BLaER1 (cell line): Measurements from ENCODE around the gene LGALS3BP.

Experiments used
- H3K27ac ChIP-seq: shearing (Covaris generic); formaldehyde crosslinking; 2 replicates; pipeline ENCODE4 v1.8.1; 2022
- H3K27me3 ChIP-seq: shearing (Covaris generic); formaldehyde crosslinking; 2 replicates; pipeline ENCODE4 v1.8.1; 2022
- H3K36me3 ChIP-seq: shearing (Covaris generic); formaldehyde crosslinking; 2 replicates; pipeline ENCODE4 v1.8.1; 2022
- H3K4me1 ChIP-seq: shearing (Covaris generic); formaldehyde crosslinking; 2 replicates; pipeline ENCODE4 v1.8.1; 2022
- H3K4me2 ChIP-seq: shearing (Covaris generic); formaldehyde crosslinking; 2 replicates; pipeline ENCODE4 v1.8.1; 2022
- H3K4me3 ChIP-seq: shearing (Covaris generic); formaldehyde crosslinking; 2 replicates; pipeline ENCODE4 v1.8.1; 2022
- H3K9ac ChIP-seq: shearing (Covaris generic); formaldehyde crosslinking; 2 replicates; pipeline ENCODE4 v1.8.1; 2022
- H3K9me3 ChIP-seq: shearing (Covaris generic); formaldehyde crosslinking; 2 replicates; pipeline ENCODE4 v1.8.1; 2022
- H4K20me1 ChIP-seq: shearing (Covaris generic); formaldehyde crosslinking; 2 replicates; pipeline ENCODE4 v1.8.1; 2022
- Cebpa-rat ChIP-seq: shearing (Covaris generic); IDR thresholded peaks from 2 replicates; pipeline ENCODE4 v1.8.1; 2022

Gene LGALS3BP

DNA sequence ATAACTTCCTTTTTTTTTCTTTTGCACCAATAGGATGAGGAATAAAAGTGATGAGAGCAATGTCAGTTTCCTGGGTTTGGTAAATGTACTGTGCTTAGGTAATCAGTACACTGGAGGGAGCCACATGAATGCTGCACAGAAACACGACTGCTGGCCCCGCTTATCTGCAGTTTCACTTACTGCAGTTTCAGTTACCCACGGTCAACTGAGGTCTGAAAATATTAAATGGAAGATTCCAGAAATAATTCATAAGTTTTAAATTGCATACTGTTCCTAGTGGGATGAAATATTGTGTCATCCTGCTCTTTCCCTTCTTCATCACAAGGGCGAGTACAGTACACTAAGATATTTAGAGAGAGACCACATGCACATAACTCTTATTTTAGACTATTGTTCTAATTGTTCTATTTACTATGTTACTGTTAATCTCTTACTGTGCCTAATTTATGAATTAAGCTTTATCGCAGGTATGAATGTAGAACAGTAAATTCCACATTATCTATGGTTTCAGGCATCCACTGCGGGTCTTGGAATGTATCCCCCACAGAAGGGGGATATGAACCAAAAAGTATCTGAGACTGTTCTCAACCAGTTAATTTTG lies 6.4 kb upstream of the LGALS3BP start:
- Histone ChIP-seq H4K20me1 (peaks cover 1% of the 10 kb centered on the region; the same call in 1 of the 2 replicates), H3K4me3 (no peak overlapping the region), H3K27ac (peak overlapping the region; percentile 1; the same call in 1 of the 2 replicates), H3K36me3 (peaks cover 21% of the 10 kb centered on the region), H3K27me3 (no peaks in the 10 kb centered on the region), H3K9me3 (no peaks in the 10 kb centered on the region), H3K4me2 (peak overlapping the region; percentile 75), H3K4me1 (peaks cover 46% of the 10 kb centered on the region), H3K9ac (no peak overlapping the region)
- TF ChIP-seq Cebpa-rat, result no peak

DNA sequence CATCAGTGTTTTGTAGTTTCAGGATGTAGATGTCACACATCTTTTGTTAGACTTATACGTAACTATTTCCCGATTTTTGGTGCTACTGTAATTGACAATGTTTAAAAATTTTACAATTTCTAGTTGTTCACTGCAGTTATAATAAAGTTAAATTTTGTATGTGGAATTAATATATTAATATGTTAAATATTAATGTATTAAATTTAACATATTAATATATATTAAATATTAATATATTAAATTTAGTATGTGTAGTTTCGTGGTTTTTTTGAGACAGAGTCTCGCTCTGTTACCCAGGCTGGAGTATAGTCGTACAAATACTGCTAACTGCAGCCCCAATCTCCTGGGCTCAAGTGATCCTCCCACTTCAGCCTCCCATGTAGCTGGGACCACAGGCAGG lies 5.7 kb upstream of the LGALS3BP start:
- H3K27ac ChIP-seq, result no peak overlapping the region
- H3K4me1 ChIP-seq, result peaks cover 54% of the 10 kb centered on the region
- no peak for TF ChIP-seq Cebpa-rat
- no peak overlapping the region for H3K4me3 ChIP-seq
- H3K4me2 ChIP-seq, result peak overlapping the region; percentile 75; the same call in 1 of the 2 replicates
- H3K9ac ChIP-seq, result no peak overlapping the region
- H3K36me3 ChIP-seq, result peaks cover 13% of the 10 kb centered on the region
- no peaks in the 10 kb centered on the region for H3K27me3 ChIP-seq
- H4K20me1 ChIP-seq, result no peaks in the 10 kb centered on the region
- H3K9me3 ChIP-seq, result no peaks in the 10 kb centered on the region

DNA sequence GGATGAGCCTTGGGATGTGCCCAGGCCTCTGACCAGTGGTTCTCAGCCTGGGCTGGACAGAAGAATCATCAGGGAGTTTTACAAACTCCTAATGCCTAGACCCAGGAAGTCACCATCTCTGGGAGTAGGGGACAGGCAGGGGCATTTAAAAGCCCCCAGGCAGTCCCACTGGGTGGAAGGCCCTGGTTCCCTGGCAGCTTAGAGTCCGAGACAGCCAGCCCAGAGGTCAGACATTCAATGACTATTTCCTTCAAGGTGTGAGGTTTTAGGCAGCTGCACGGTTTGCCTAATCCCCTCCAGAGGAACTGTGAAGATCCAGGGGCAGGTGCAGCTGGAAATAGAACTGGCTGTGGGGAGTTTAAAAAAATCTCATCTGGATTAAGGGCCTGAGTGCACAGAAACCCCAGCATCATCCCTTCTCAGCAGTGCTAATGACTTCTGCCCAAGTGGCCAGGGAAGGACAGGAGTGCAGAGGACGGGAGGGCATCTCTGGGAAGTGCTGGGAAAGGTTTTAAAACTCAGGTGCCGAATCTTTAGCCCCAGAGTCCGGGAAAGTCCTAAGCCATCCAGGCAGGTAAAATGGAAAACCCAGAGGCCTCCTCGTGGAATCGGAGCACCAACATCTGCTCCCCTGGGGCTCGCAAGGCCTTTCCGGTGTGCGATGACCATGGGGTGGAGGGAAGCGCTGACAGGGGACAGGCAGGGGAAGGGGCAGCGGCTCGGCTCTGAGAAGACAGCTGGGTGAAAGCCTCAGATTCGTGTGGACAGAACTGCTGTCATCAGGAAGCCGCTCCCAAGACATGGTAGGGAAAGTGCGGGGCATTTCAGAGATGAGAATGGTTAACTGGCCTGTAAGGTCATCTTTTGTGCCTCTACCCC lies 1.5 kb upstream of the LGALS3BP start:
- H3K27ac ChIP-seq, result peak overlapping the region; percentile 87
- peak overlapping the region; percentile 73 for H3K9ac ChIP-seq
- peaks cover 67% of the 10 kb centered on the region for H3K4me1 ChIP-seq
- peak overlapping the region; percentile 97 for H3K4me2 ChIP-seq
- peaks cover 9% of the 10 kb centered on the region; the same call in 1 of the 2 replicates for H3K36me3 ChIP-seq
- peaks cover 20% of the 10 kb centered on the region; the same call in 1 of the 2 replicates for H4K20me1 ChIP-seq
- no peaks in the 10 kb centered on the region for H3K9me3 ChIP-seq
- TF ChIP-seq Cebpa-rat, result no peak
- H3K27me3 ChIP-seq, result no peaks in the 10 kb centered on the region
- no peak overlapping the region; the same call in 1 of the 2 replicates for H3K4me3 ChIP-seq

DNA sequence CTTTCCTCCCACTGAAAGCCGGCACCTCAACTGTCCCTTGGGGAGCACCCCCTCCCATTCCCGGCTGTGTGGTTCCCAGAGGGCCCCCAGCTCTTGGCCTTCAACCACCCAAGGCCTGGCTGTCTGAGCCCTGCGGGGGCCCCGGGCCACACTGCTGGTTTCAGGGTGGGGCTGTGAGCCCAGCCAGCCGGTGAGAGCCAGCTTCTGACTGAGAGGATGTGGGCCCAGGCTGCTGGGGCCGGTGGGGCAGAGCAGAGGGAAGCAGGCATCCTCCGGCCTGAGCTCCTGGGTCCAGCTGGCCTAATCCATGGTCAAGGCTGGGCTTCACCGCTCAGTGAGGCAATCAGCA lies 875 bp upstream of the LGALS3BP start:
- H3K27ac ChIP-seq, result peak overlapping the region; percentile 87

DNA sequence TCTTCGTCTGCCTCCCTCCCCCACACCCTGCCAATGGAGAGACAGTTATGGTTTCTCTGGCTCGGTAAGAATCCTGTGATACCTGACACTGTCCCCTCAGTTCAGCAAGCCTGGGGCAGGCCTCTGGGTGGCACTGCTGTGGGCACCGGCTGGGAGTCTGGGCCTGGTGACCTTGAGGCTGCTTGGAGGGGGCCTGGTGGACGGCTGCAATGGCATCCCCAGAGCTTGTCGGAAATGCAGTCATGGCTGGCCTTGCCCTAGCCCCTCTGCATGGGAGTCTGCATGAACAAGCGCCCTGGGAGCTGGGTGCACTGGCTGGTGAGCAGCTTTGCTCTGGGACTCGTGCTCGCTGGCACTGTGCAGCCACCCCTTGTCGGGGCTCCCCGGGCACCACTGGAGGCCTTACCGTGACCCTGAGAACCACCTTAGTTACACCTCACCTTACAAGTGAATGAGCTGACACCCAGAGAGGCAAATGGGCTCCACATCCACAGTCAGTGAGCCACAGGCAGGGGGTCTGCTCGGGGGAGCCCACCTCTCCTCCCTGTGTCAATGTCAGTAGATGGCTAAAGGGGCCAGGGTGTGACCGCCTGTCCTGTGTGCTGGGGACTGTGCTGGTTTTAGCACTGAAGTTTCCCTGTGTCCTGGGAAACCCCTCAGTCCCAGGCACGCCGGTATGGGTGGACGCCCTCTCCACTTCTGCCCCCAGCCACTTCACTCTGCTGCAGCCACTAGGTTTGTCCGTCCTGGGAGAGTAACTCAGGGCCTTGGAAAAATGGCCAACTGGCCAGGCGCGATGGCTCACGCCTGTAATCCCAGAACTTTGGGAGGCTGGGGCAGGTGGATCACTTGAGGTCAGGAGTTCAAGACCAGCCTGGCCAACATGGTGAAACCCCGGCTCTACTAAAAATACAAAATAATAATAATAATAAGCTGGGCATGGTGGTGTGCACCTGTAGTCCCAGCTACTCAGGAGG lies 1.4 kb downstream of the LGALS3BP start:
- H3K27ac ChIP-seq, result peak overlapping the region; percentile 87
- no peaks in the 10 kb centered on the region for H3K9me3 ChIP-seq
- peaks cover 34% of the 10 kb centered on the region for H3K36me3 ChIP-seq
- peak overlapping the region; percentile 62 for H3K4me3 ChIP-seq
- no peak for TF ChIP-seq Cebpa-rat
- H3K9ac ChIP-seq, result peak overlapping the region; percentile 73; the same call in 1 of the 2 replicates
- peak overlapping the region; percentile 97 for H3K4me2 ChIP-seq
- H3K27me3 ChIP-seq, result no peaks in the 10 kb centered on the region
- H3K4me1 ChIP-seq, result peaks cover 71% of the 10 kb centered on the region
- peaks cover 35% of the 10 kb centered on the region; the same call in 1 of the 2 replicates for H4K20me1 ChIP-seq

More for the DNA sequence above, 875 bp upstream of the LGALS3BP start:
- Histone ChIP-seq H3K27me3 (no peaks in the 10 kb centered on the region), H3K36me3 (peaks cover 15% of the 10 kb centered on the region; the same call in 1 of the 2 replicates), H3K9ac (peak overlapping the region; percentile 73), H3K4me1 (peaks cover 67% of the 10 kb centered on the region), H3K4me3 (peak overlapping the region; percentile 62), H3K9me3 (no peaks in the 10 kb centered on the region), H4K20me1 (peaks cover 24% of the 10 kb centered on the region; the same call in 1 of the 2 replicates), H3K4me2 (peak overlapping the region; percentile 97)
- TF ChIP-seq Cebpa-rat, result no peak

DNA sequence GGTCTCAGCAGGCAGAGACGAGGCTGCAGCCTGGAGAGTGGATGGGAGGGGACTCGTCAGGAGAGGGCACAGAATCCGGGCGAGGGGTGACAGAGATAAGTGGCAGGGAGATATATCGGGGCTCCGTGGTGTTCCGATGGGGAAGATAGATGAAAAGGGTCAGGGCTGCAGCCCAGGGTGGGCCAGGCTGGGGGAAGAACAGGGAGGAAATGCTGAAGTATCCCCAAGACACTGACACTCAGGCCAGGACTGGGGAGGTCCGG lies 2.1 kb downstream of the LGALS3BP start:
- Histone ChIP-seq H3K9me3 (no peaks in the 10 kb centered on the region), H3K4me1 (peaks cover 71% of the 10 kb centered on the region), H4K20me1 (peaks cover 35% of the 10 kb centered on the region; the same call in 1 of the 2 replicates), H3K36me3 (peaks cover 38% of the 10 kb centered on the region), H3K27me3 (no peaks in the 10 kb centered on the region), H3K4me3 (peak overlapping the region; percentile 62; the same call in 1 of the 2 replicates), H3K4me2 (peak overlapping the region; percentile 97), H3K9ac (peak overlapping the region; percentile 73), H3K27ac (peak overlapping the region; percentile 41; the same call in 1 of the 2 replicates)
- no peak for TF ChIP-seq Cebpa-rat

DNA sequence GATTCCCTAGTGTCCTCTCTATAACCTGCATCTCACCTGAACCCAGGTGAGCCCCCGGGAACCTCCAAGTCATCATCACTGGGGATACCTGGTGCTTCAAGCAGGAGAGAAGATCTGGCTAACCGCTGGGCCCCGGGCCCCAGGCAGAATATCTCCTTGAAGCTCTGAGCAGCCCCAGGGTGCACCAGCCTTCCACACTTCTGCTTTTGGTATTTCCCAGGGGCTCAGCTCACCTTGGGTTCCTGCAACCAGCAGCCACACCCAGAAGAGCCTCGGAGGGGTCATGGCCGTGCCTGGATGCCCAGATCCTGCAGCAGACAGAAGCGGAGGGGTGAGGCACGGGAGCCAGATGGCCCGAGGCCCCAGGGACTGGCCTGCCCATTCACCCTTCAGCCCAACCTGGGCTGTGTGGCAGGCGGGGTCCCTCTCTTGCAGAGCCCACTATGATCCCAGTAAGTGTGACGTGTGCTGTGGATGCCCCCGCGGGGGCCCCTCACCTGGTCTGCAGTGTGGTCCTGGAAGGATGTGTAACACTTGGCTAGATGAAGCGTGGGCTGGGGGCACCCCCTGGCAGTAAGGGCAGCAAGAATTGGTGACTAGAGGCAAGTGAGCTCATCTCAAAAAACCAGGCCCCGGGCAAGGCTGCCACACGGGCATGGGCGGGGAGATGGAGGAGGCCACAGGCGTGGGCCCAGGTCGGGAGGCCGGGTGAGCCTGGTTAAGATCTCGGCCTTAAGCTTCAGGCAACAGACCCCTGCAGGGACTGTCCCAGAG lies 2.6 kb downstream of the LGALS3BP start:
- TF ChIP-seq Cebpa-rat, result no peak
- H4K20me1 ChIP-seq, result peaks cover 37% of the 10 kb centered on the region; the same call in 1 of the 2 replicates
- H3K4me2 ChIP-seq, result peak overlapping the region; percentile 97
- H3K27me3 ChIP-seq, result no peaks in the 10 kb centered on the region
- no peak overlapping the region for H3K4me3 ChIP-seq
- H3K9me3 ChIP-seq, result no peaks in the 10 kb centered on the region
- H3K9ac ChIP-seq, result peak overlapping the region; percentile 73
- peaks cover 43% of the 10 kb centered on the region for H3K36me3 ChIP-seq
- H3K27ac ChIP-seq, result peak overlapping the region; percentile 41; the same call in 1 of the 2 replicates
- H3K4me1 ChIP-seq, result peaks cover 75% of the 10 kb centered on the region

DNA sequence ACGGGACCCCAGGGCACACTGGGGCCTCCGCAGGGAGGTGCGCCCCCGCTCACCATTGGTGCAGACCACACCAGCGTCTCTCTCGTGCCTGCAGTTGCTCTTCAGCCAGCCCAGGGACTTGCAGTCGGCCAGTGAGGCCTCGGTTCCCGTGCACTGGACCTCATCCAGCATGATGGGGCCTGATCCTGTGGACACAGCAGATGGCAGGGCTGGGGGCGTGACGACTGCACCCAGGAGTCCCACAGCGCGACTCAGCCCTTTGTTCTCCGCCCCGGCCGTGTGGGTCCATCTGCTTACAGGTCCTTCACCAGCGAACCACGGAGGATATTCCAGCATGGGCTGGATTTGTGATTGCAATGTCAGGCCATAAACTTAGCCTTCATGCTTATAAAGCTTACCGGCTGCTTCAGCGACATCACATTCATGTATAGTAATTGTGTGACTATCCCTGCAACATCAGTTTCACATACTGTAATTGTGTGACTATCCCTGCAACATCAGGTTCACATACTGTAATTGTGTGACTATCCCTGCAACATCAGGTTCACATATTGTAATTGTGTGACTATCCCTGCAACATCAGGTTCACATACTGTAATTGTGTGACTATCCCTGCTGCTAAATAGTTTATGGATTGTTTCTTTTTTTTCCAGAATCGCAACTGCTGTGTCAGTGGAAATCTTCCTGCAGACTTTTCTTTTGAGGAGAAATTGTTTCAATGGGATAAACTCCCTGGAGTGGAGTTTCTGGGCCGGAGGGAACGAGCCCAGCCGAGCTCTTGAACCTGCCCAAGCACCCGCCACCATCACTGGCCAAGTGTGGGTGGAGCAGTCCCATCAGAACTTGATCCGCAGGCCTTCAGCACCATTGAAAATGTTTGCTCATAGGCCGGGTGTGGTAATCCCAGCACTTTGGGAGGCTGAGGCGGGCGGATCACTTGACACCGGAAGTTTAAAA lies 4.8 kb downstream of the LGALS3BP start:
- Histone ChIP-seq H3K27ac (no peak overlapping the region), H3K36me3 (peaks cover 49% of the 10 kb centered on the region), H3K4me3 (no peak overlapping the region)

More for the DNA sequence above, 4.8 kb downstream of the LGALS3BP start:
- Histone ChIP-seq H4K20me1 (peaks cover 56% of the 10 kb centered on the region), H3K4me1 (peaks cover 76% of the 10 kb centered on the region), H3K9ac (no peak overlapping the region), H3K27me3 (no peaks in the 10 kb centered on the region), H3K9me3 (no peaks in the 10 kb centered on the region), H3K4me2 (peak overlapping the region; percentile 97)
- TF ChIP-seq Cebpa-rat, result no peak
